Measurements from ENCODE around the gene P2RX1. TPM values are rescaled to one million over a fixed set of nuclear protein-coding genes. Genes with fewer than 3 reads are reported as not detected.

Gene P2RX1
- total RNA-seq, 2 experiments from 2014 or later: 0.12 TPM; not detected in 1

- Mint-ChIP-seq H3K36me3 (ENCODE audit: low read depth) (no peaks in the 10 kb centered on the region), H3K4me3 (no peak overlapping the region), H3K27me3 (no peaks in the 10 kb centered on the region), H3K27ac (no peak overlapping the region), H3K9me3 (no peaks in the 10 kb centered on the region), H3K4me1 (no peaks in the 10 kb centered on the region)
- CTCF ChIA-PET: interaction anchor here (1.0 to 2.6 kb wide), 2 partner anchors 9 to 43 kb away, joined by 3 to 14 read pairs; no protein-coding TSS in a partner anchor
- no peak for DNase-seq
- POLR2A ChIA-PET: no interaction called here
These were observed 11.2 kb downstream of the P2RX1 start for GRCh38 chr17:3905017-3905520.

- H3K36me3 Mint-ChIP-seq (ENCODE audit: low read depth): no peaks in the 10 kb centered on the region
- no peak overlapping the region for H3K4me3 Mint-ChIP-seq
- no peaks in the 10 kb centered on the region for H3K27me3 Mint-ChIP-seq
- no peaks in the 10 kb centered on the region for H3K9me3 Mint-ChIP-seq
- no peak overlapping the region for H3K27ac Mint-ChIP-seq
- H3K4me1 Mint-ChIP-seq: no peaks in the 10 kb centered on the region
- ChIA-PET POLR2A (no interaction called here), CTCF (interaction anchor here (0.9 to 2.6 kb wide), 2 partner anchors 10 to 59 kb away, joined by 3 to 14 read pairs; partner anchors contain the start of gene NCBP3)
- DNase-seq: no peak
These were observed 11.8 kb downstream of the P2RX1 start for GRCh38 chr17:3904501-3904900.

GRCh38 chr17:3903881-3904290 is 12.4 kb downstream of the P2RX1 start:
- H3K4me3 Mint-ChIP-seq: no peak overlapping the region
- no peak overlapping the region for H3K27ac Mint-ChIP-seq
- H3K36me3 Mint-ChIP-seq (ENCODE audit: low read depth): no peaks in the 10 kb centered on the region
- no peaks in the 10 kb centered on the region for H3K27me3 Mint-ChIP-seq
- CTCF ChIA-PET: interaction anchor here (0.9 to 2.6 kb wide), 2 partner anchors 10 to 58 kb away, joined by 3 to 14 read pairs; partner anchors contain the start of gene NCBP3
- DNase-seq: no peak
- POLR2A ChIA-PET: no interaction called here
- no peaks in the 10 kb centered on the region for H3K4me1 Mint-ChIP-seq
- H3K9me3 Mint-ChIP-seq: no peaks in the 10 kb centered on the region

DNA sequence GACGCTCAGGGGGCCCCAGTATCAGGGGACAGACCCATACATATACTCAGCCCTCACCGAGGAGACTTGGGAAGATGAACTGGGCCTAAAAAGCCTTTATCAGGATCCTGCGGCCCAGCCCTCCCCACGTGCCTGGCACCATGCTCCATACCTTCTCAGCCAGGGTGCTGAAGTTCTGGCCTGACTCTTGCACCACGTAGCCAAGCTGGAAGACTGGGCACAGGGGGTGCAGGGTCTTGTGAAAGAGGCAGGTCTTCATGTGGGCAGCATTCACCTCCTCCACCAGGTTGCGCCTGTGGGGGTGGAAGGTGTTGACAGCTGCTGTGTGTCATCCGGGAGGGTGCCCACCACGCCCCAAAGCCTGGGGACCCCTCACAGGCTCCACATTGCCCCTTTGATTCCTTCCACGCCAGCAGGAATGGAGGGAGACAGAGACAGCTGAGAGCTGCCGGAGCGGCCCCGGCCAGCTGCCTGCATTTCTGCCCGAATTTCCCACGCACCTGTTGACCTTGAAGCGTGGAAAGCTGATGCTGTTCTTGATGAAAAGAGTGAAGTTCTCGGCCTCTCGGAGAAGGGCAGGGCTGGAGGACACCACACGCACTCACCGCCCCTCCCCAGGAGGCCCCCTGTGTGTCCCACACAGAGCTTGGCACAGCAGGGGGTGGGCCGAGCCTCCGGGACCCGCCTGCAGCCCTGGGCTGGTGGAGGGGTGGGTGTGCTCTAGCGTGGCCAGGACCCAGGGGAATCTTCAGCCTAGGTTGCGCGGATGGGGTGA is 13.0 kb downstream of the P2RX1 start:
- POLR2A ChIA-PET: no interaction called here
- CTCF ChIA-PET: interaction anchor here (1.3 to 3.3 kb wide), 3 partner anchors 11 to 57 kb away, joined by 3 to 14 read pairs (median 14); partner anchors contain the start of gene NCBP3
- H3K9me3 Mint-ChIP-seq: no peaks in the 10 kb centered on the region
- no peak overlapping the region for H3K27ac Mint-ChIP-seq
- no peaks in the 10 kb centered on the region for H3K4me1 Mint-ChIP-seq
- H3K4me3 Mint-ChIP-seq: no peak overlapping the region
- no peaks in the 10 kb centered on the region for H3K36me3 Mint-ChIP-seq (ENCODE audit: low read depth)
- no peaks in the 10 kb centered on the region for H3K27me3 Mint-ChIP-seq
- no peak for DNase-seq

GRCh38 chr17:3900646-3901045 is 15.6 kb downstream of the P2RX1 start:
- no peak for DNase-seq
- Mint-ChIP-seq H3K4me3 (no peak overlapping the region), H3K4me1 (no peaks in the 10 kb centered on the region), H3K27ac (no peak overlapping the region), H3K9me3 (no peaks in the 10 kb centered on the region), H3K27me3 (no peaks in the 10 kb centered on the region), H3K36me3 (ENCODE audit: low read depth) (no peaks in the 10 kb centered on the region)
- POLR2A ChIA-PET: interaction anchor here (0.7 kb wide), 1 partner anchor 65 kb away, joined by 4 read pairs; no protein-coding TSS in a partner anchor
- CTCF ChIA-PET: interaction anchor here (1.1 to 3.3 kb wide), 3 partner anchors 13 to 162 kb away, joined by 3 to 14 read pairs (median 5); partner anchors contain the start of gene NCBP3

DNA sequence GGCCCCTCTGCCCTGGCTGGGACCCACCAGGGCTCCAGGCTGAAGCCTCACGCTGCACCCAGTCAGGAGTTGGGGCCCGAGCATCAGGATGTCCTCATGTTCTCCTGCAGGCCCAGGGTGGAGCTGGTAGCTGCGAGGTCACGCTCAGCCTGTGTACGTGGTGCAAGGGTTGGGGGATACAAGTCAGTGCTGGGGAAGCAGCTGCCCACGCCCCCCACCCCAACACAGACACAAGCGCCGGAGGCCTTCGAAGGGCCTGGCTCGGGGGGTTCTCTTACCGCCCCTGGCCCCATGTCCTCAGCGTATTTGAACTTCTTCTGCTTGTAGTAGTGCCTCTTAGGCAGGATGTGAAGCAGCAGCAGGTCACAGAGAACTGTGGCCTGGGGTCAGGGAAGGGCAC is 18.5 kb downstream of the P2RX1 start:
- no peaks in the 10 kb centered on the region for H3K9me3 Mint-ChIP-seq
- no peak for DNase-seq
- ChIA-PET POLR2A (no interaction called here), CTCF (interaction anchor here (1.8 kb wide), 1 partner anchor 17 kb away, joined by 5 read pairs; no protein-coding TSS in a partner anchor)
- H3K27me3 Mint-ChIP-seq: no peaks in the 10 kb centered on the region
- H3K36me3 Mint-ChIP-seq (ENCODE audit: low read depth): no peaks in the 10 kb centered on the region
- no peak overlapping the region for H3K27ac Mint-ChIP-seq
- peaks cover 17% of the 10 kb centered on the region for H3K4me1 Mint-ChIP-seq
- no peak overlapping the region for H3K4me3 Mint-ChIP-seq

- Mint-ChIP-seq H3K36me3 (ENCODE audit: low read depth) (no peaks in the 10 kb centered on the region), H3K4me3 (no peak overlapping the region), H3K27me3 (no peaks in the 10 kb centered on the region), H3K27ac (no peak overlapping the region), H3K9me3 (no peaks in the 10 kb centered on the region), H3K4me1 (peaks cover 20% of the 10 kb centered on the region)
- DNase-seq: no peak
- ChIA-PET CTCF (interaction anchor here (0.6 to 1.8 kb wide), 4 partner anchors 10 to 112 kb away, joined by 3 to 9 read pairs (median 4); no protein-coding TSS in a partner anchor), POLR2A (no interaction called here)
These were observed 19.4 kb downstream of the P2RX1 start for GRCh38 chr17:3896968-3897235.

- Mint-ChIP-seq H3K27me3 (peaks cover 4% of the 10 kb centered on the region), H3K9me3 (no peaks in the 10 kb centered on the region), H3K4me3 (no peak overlapping the region), H3K27ac (no peak overlapping the region), H3K4me1 (peaks cover 26% of the 10 kb centered on the region), H3K36me3 (ENCODE audit: low read depth) (no peaks in the 10 kb centered on the region)
- ChIA-PET CTCF (interaction anchor here (0.7 to 1.8 kb wide), 3 partner anchors 11 to 17 kb away, joined by 3 to 9 read pairs (median 5); no protein-coding TSS in a partner anchor), POLR2A (no interaction called here)
- DNase-seq: no peak
These were observed 19.9 kb downstream of the P2RX1 start for GRCh38 chr17:3896108-3896967.

- ChIA-PET CTCF (interaction anchor here (0.6 to 1.7 kb wide), 3 partner anchors 18 to 908 kb away, joined by 3 to 9 read pairs (median 3); no protein-coding TSS in a partner anchor), POLR2A (no interaction called here)
- no peaks in the 10 kb centered on the region for H3K9me3 Mint-ChIP-seq
- H3K4me1 Mint-ChIP-seq: peaks cover 33% of the 10 kb centered on the region
- H3K27me3 Mint-ChIP-seq: peaks cover 7% of the 10 kb centered on the region
- H3K27ac Mint-ChIP-seq: no peak overlapping the region
- H3K36me3 Mint-ChIP-seq (ENCODE audit: low read depth): no peaks in the 10 kb centered on the region
- H3K4me3 Mint-ChIP-seq: no peak overlapping the region
- DNase-seq: no peak
These were observed 20.9 kb downstream of the P2RX1 start for GRCh38 chr17:3895354-3895753.

- Mint-ChIP-seq H3K4me3 (no peak overlapping the region), H3K4me1 (peaks cover 36% of the 10 kb centered on the region), H3K27me3 (peaks cover 7% of the 10 kb centered on the region), H3K9me3 (no peaks in the 10 kb centered on the region), H3K36me3 (ENCODE audit: low read depth) (no peaks in the 10 kb centered on the region), H3K27ac (no peak overlapping the region)
- ChIA-PET CTCF (interaction anchor here (0.6 to 1.7 kb wide), 6 partner anchors 19 to 908 kb away, joined by 3 to 9 read pairs (median 3); partner anchors contain the start of gene NCBP3), POLR2A (no interaction called here)
- DNase-seq: no peak
These were observed 21.3 kb downstream of the P2RX1 start for GRCh38 chr17:3894911-3895343.

DNA sequence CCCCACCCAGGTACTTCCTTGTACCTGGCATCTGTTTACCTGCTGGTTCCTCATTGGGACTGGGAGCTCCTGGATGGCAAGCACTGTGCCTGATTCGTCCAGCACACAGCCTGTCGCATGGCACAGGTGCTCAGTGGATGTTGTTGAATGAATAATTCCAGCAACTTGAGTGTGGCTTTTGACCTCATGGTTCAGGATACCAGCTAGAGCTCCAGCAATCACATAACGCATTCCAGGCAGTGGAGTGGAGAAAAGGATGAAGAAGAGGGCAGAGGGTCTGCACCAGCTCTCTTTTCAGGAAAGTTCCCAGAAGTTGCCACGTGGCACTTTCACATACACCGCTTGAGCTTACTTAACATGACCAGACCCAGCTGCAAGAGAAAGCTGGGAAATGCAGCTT is 22.1 kb downstream of the P2RX1 start:
- no peak for DNase-seq
- no peaks in the 10 kb centered on the region for H3K9me3 Mint-ChIP-seq
- peaks cover 37% of the 10 kb centered on the region for H3K4me1 Mint-ChIP-seq
- H3K27me3 Mint-ChIP-seq: peaks cover 7% of the 10 kb centered on the region
- H3K4me3 Mint-ChIP-seq: peak overlapping the region; percentile 72
- POLR2A ChIA-PET: no interaction called here
- CTCF ChIA-PET: interaction anchor here (0.6 to 1.7 kb wide), 5 partner anchors 19 to 153 kb away, joined by 3 to 9 read pairs (median 3); partner anchors contain the start of gene NCBP3
- peak overlapping the region; percentile 87 for H3K27ac Mint-ChIP-seq
- H3K36me3 Mint-ChIP-seq (ENCODE audit: low read depth): no peaks in the 10 kb centered on the region

DNA sequence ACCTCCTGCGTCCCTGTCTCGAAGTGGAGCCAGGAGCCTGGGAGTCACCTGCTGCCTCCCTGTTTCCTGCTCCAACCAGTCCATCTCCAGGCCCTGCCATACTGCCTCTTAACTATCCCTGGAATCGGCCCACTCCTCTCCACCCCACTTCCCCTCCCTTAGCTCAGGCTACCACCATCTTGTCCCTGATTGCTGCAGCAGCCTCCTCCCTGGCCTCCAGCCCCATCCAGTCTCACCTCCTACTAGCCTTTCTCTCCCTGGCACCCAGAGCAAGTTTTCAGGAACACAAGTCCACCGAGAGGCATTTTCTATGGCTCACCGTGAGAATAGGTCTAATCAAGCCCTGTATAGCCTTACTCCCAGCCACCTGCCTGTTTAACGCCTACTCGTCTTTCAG is 22.5 kb downstream of the P2RX1 start:
- peaks cover 41% of the 10 kb centered on the region for H3K4me1 Mint-ChIP-seq
- H3K9me3 Mint-ChIP-seq: no peaks in the 10 kb centered on the region
- H3K4me3 Mint-ChIP-seq: peak overlapping the region; percentile 72
- POLR2A ChIA-PET: no interaction called here
- DNase-seq: no peak
- CTCF ChIA-PET: interaction anchor here (0.6 to 1.7 kb wide), 8 partner anchors 8 to 170 kb away, joined by 3 to 9 read pairs (median 4); partner anchors contain the start of genes HASPIN and NCBP3
- peak overlapping the region; percentile 87 for H3K27ac Mint-ChIP-seq
- H3K36me3 Mint-ChIP-seq (ENCODE audit: low read depth): no peaks in the 10 kb centered on the region
- H3K27me3 Mint-ChIP-seq: peaks cover 7% of the 10 kb centered on the region
